ENCODE data around the gene HIPK1.

HIPK1 gene

DNA sequence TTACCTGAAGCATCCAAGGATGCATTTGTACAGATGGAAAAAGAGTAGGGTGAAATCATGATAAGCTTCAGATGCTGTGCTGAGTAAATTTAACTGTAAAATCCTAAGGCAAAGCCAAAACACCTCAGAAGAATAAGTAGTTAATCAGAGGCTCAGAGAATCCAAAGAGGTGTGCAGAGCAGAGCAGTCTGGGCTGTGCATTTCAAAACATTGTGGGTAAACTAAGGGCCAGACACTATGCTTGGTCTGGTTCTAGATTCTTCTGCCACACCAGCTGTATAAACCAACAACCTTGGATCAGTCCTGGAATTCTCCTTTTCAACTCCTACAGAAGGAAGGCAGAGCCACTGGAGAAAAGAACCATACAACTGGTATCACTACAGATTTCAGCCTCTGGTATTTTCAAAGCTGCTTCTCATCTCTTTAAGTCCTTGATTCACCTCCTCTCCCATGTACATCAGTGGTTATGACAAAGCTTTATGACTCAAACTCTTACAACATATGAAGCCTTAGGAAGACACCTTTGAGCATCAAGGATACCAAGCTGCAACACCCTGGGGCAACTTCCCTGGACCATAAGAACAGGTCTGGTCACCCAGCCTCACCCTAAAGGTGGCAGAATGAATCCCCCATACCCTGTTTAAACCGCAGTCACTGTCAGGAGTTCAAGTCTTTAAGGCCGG, 11.6 kb upstream of the HIPK1 start:
- in situ Hi-C loops (cut with HindIII; ENCODE audit: low pct_ligation_motif_present, low sequenced_read_pairs), result no loop called here
- Histone ChIP-seq H3K36me3 (replicated peaks) (no peaks in the 10 kb centered on the region), H3K27ac (no peak overlapping the region)

DNA sequence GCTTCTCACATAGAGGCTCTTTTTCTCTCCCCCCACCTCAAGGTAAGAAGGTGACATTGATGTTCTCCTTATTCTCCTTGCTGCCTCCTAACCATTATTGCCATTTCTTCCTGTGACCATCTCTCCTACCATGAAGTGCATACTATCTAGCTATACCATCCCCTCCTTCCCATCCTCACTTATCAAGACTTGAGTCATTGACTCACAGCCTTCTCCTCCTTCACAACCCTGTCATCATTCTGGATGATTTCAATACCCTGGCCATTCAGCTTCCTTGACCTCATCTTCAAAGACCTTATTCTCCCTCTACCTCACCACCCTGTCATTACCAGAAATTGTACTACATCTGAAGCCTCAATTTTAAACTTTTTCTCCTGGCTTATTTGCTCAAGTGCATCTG, 10.9 kb upstream of the HIPK1 start:
- Histone ChIP-seq H3K27me3 (replicated peaks) (no peaks in the 10 kb centered on the region), H3K27ac (no peak overlapping the region), H3K4me3 (ENCODE audit: low read depth, low read length) (no peak overlapping the region), H3K36me3 (replicated peaks) (no peaks in the 10 kb centered on the region)
- TF ChIP-seq CTCF (IDR thresholded peaks at IDR 0.05; ENCODE audit: low read depth, low read length, missing control alignments), result no peak
- in situ Hi-C loops (cut with HindIII; ENCODE audit: low pct_ligation_motif_present, low sequenced_read_pairs), result no loop called here
- no peak for DNase-seq

More for the DNA sequence above, 11.6 kb upstream of the HIPK1 start:
- H3K27me3 ChIP-seq (replicated peaks), result no peaks in the 10 kb centered on the region
- TF ChIP-seq CTCF (IDR thresholded peaks at IDR 0.05; ENCODE audit: low read depth, low read length, missing control alignments), result no peak
- DNase-seq, result peak; percentile 8
- H3K4me3 ChIP-seq (ENCODE audit: low read depth, low read length), result no peak overlapping the region

DNA sequence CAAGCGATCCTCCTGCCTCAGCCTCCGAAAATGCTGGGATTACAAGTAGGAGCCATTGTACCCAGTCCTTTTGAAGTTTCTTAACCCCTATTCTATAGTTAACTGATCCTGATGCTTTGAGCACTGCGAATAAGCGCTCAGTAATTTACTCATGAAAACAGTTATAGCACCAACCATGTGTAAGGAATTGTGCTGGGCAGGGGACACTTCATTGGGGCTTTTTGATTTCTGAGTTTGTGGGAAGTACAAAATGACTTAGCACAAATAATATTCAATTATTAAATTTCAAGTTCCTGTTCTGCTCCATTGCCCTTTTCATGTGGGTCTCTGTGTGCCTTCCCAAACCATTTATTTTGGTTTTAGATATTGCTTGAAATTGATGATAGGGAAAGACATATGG, 6.2 kb upstream of the HIPK1 start:
- Histone ChIP-seq H3K36me3 (replicated peaks) (no peaks in the 10 kb centered on the region), H3K27me3 (replicated peaks) (no peaks in the 10 kb centered on the region), H3K27ac (no peak overlapping the region), H3K4me3 (ENCODE audit: low read depth, low read length) (no peak overlapping the region)
- DNase-seq, result no peak
- in situ Hi-C loops (cut with HindIII; ENCODE audit: low pct_ligation_motif_present, low sequenced_read_pairs), result no loop called here
- no peak for TF ChIP-seq CTCF (IDR thresholded peaks at IDR 0.05; ENCODE audit: low read depth, low read length, missing control alignments)

- TF ChIP-seq CTCF (IDR thresholded peaks at IDR 0.05; ENCODE audit: low read depth, low read length, missing control alignments), result no peak
- no peak overlapping the region for H3K27ac ChIP-seq
- in situ Hi-C loops (cut with HindIII; ENCODE audit: low pct_ligation_motif_present, low sequenced_read_pairs), result no loop called here
- no peak overlapping the region for H3K4me3 ChIP-seq (ENCODE audit: low read depth, low read length)
- no peaks in the 10 kb centered on the region for H3K36me3 ChIP-seq (replicated peaks)
- DNase-seq, result no peak
- H3K27me3 ChIP-seq (replicated peaks), result no peaks in the 10 kb centered on the region
Observed at GRCh38 chr1:113924473-113924872, 4.7 kb upstream of the HIPK1 start.

- H3K36me3 ChIP-seq (replicated peaks), result no peaks in the 10 kb centered on the region
- no peak for TF ChIP-seq CTCF (IDR thresholded peaks at IDR 0.05; ENCODE audit: low read depth, low read length, missing control alignments)
- H3K27ac ChIP-seq, result peak overlapping the region; percentile 87
- DNase-seq, result no peak
- in situ Hi-C loops (cut with HindIII; ENCODE audit: low pct_ligation_motif_present, low sequenced_read_pairs), result no loop called here
- no peaks in the 10 kb centered on the region for H3K27me3 ChIP-seq (replicated peaks)
- H3K4me3 ChIP-seq (ENCODE audit: low read depth, low read length), result peak overlapping the region; percentile 95
Observed at GRCh38 chr1:113928187-113928930, 765 bp upstream of the HIPK1 start.
